ENCODE measurements around the gene TNPO1. TPM values are rescaled to one million over a fixed set of nuclear protein-coding genes. Genes with fewer than 3 reads are reported as not detected.
A peak's percentile ranks its signal among the peaks of the same experiment; 100 is the strongest.
"Not testable (repeated sequence)": the region's sequence is repeated elsewhere in the genome, so short reads cannot be mapped to it uniquely, and the experiment has no call there.

Gene TNPO1
- polyA plus RNA-seq, 4 donors, result 23.7 to 69.3 (median 27.6) TPM

- H3K27me3 ChIP-seq (ENCODE audit: control insufficient read depth in 3 of 3, insufficient read depth in 3 of 3, low read length in 3 of 3); H3K9me3 ChIP-seq (ENCODE audit: control insufficient read depth in 2 of 2, insufficient read depth in 1 of 2, low read depth in 1 of 2, low read length in 1 of 2); H3K27ac ChIP-seq (ENCODE audit: low read depth in 1 of 3, low read length in 2 of 3); H3K36me3 ChIP-seq (ENCODE audit: control insufficient read depth in 3 of 3, insufficient read depth in 2 of 3, low read depth in 1 of 3, low read length in 3 of 3); H3K4me1 ChIP-seq (ENCODE audit: control insufficient read depth in 3 of 3, insufficient read depth in 2 of 3, low read depth in 1 of 3, low read length in 2 of 3); FAIRE-seq; H3K4me3 ChIP-seq (ENCODE audit: low read depth in 1 of 3, low read length in 3 of 3); DNase-seq: not testable (repeated sequence)
- 94 to 95% (median 95%) methylated on average over 18 to 32 of the region's 32 CpGs for WGBS, 3 donors
Measured at GRCh38 chr5:72934953-72935725, 118.7 kb downstream of the TNPO1 start.

DNA sequence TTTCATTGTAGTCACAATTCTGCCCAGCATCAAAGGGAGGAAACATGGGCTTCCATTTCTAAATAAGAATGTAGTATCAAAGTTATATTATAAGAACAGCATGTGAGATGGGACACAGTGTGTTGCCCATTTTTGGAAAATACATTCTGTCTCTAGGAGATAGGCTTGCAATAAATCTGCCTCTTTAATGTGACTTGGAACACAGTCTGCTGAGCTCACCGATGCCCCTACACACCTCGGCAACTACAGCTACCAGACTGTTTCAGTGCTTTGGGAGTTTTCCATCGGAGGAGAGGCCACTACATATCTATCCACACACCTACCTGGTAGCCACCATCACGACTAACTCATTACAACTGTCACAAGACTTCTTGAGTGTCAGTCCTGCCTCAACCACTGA is 120.4 kb downstream of the TNPO1 start:
- Histone ChIP-seq H3K27me3 (ENCODE audit: control insufficient read depth in 3 of 3, insufficient read depth in 3 of 3, low read length in 3 of 3) (no peaks in the 10 kb centered on the region), H3K36me3 (ENCODE audit: control insufficient read depth in 3 of 3, insufficient read depth in 2 of 3, low read depth in 1 of 3, low read length in 3 of 3) (no peaks in the 10 kb centered on the region), H3K9me3 (ENCODE audit: control insufficient read depth in 2 of 2, insufficient read depth in 1 of 2, low read depth in 1 of 2, low read length in 1 of 2) (peaks cover 0 to 7% of the 10 kb centered on the region in 2 donors), H3K27ac (ENCODE audit: low read depth in 1 of 3, low read length in 2 of 3) (no peak overlapping the region), H3K4me3 (ENCODE audit: low read depth in 1 of 3, low read length in 3 of 3) (no peak overlapping the region), H3K4me1 (ENCODE audit: control insufficient read depth in 3 of 3, insufficient read depth in 2 of 3, low read depth in 1 of 3, low read length in 2 of 3) (peaks cover 0 to 9% (median 0%) of the 10 kb centered on the region in 3 donors)
- WGBS, 3 donors, result 84 to 87% (median 86%) methylated on average over 4 of the region's 4 CpGs
- DNase-seq (no peak), FAIRE-seq (no peak)

DNA sequence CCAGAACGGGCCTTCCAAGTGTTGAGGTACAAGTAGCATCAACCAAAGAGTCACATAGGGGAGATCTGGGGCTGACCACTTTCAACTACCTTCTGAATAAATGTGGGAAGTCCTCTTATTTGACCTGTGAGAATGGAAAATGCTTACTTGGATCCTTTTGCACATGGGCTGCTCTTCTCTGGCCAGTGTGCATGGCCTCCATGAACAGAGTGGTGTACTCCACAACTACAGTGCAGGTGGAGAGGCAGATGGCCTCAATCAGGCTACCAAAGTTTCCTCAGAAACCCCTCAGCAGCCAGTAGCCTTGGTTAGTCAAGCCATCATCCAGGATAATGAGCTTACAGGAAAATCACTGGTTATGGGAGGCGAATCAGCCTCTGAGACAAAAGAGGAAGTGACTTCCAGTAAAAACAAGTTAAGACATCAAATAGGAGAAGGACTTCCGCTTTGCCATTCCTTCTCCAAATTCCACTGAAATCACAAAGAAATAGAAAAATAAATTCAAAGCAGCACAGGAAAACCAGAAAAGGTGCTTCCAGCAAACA is 121.1 kb downstream of the TNPO1 start:
- no peak overlapping the region for H3K4me3 ChIP-seq (ENCODE audit: low read depth in 1 of 3, low read length in 3 of 3)

GRCh38 chr5:72938206-72938605 is 121.7 kb downstream of the TNPO1 start:
- H3K4me1 ChIP-seq (ENCODE audit: control insufficient read depth in 3 of 3, insufficient read depth in 2 of 3, low read depth in 1 of 3, low read length in 2 of 3), result peaks cover 0 to 9% (median 0%) of the 10 kb centered on the region in 3 donors
- no peak overlapping the region for H3K27ac ChIP-seq (ENCODE audit: low read depth in 1 of 3, low read length in 2 of 3)
- DNase-seq, result peak in 1 of 2 donors; percentile 33
- no peak for FAIRE-seq
- H3K4me3 ChIP-seq (ENCODE audit: low read depth in 1 of 3, low read length in 3 of 3), result no peak overlapping the region
- no peaks in the 10 kb centered on the region for H3K36me3 ChIP-seq (ENCODE audit: control insufficient read depth in 3 of 3, insufficient read depth in 2 of 3, low read depth in 1 of 3, low read length in 3 of 3)
- 26 to 40% (median 32%) methylated on average over 1 of the region's 1 CpG for WGBS, 3 donors
- no peaks in the 10 kb centered on the region for H3K27me3 ChIP-seq (ENCODE audit: control insufficient read depth in 3 of 3, insufficient read depth in 3 of 3, low read length in 3 of 3)
- peaks cover 0 to 7% of the 10 kb centered on the region in 2 donors for H3K9me3 ChIP-seq (ENCODE audit: control insufficient read depth in 2 of 2, insufficient read depth in 1 of 2, low read depth in 1 of 2, low read length in 1 of 2)

More for the DNA sequence above, 121.1 kb downstream of the TNPO1 start:
- no peaks in the 10 kb centered on the region for H3K36me3 ChIP-seq (ENCODE audit: control insufficient read depth in 3 of 3, insufficient read depth in 2 of 3, low read depth in 1 of 3, low read length in 3 of 3)
- no peaks in the 10 kb centered on the region for H3K27me3 ChIP-seq (ENCODE audit: control insufficient read depth in 3 of 3, insufficient read depth in 3 of 3, low read length in 3 of 3)
- peaks cover 0 to 7% of the 10 kb centered on the region in 2 donors for H3K9me3 ChIP-seq (ENCODE audit: control insufficient read depth in 2 of 2, insufficient read depth in 1 of 2, low read depth in 1 of 2, low read length in 1 of 2)
- FAIRE-seq (no peak), DNase-seq (no peak)
- 83 to 95% (median 86%) methylated on average over 3 of the region's 3 CpGs for WGBS, 3 donors
- H3K4me1 ChIP-seq (ENCODE audit: control insufficient read depth in 3 of 3, insufficient read depth in 2 of 3, low read depth in 1 of 3, low read length in 2 of 3), result peaks cover 0 to 9% (median 0%) of the 10 kb centered on the region in 3 donors
- peak overlapping the region in 1 of 3 donors; percentile 58 for H3K27ac ChIP-seq (ENCODE audit: low read depth in 1 of 3, low read length in 2 of 3)

DNA sequence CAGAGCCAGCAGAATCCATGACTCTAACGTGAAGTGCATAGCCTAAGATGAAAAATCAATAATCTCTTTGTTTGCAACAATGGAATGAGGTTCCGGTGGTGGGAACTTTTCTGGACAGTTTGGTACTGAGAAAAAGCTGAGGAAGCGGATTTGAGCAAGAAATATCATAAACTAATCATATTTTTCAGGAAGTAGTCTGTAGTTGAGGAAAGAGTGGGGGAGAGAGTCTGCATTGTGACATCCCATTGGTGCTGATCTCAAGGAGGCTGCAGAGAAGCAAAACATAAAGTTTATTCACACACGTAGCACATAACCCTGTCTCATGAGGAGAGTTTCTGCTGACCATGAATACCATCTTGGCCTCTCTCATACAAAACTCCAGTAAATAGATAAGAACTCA is 123.6 kb downstream of the TNPO1 start:
- FAIRE-seq, result no peak
- no peak for DNase-seq
- peaks cover 0 to 9% (median 0%) of the 10 kb centered on the region in 3 donors for H3K4me1 ChIP-seq (ENCODE audit: control insufficient read depth in 3 of 3, insufficient read depth in 2 of 3, low read depth in 1 of 3, low read length in 2 of 3)
- no peaks in the 10 kb centered on the region for H3K9me3 ChIP-seq (ENCODE audit: control insufficient read depth in 2 of 2, insufficient read depth in 1 of 2, low read depth in 1 of 2, low read length in 1 of 2)
- H3K4me3 ChIP-seq (ENCODE audit: low read depth in 1 of 3, low read length in 3 of 3), result no peak overlapping the region
- H3K27me3 ChIP-seq (ENCODE audit: control insufficient read depth in 3 of 3, insufficient read depth in 3 of 3, low read length in 3 of 3), result no peaks in the 10 kb centered on the region
- no peaks in the 10 kb centered on the region for H3K36me3 ChIP-seq (ENCODE audit: control insufficient read depth in 3 of 3, insufficient read depth in 2 of 3, low read depth in 1 of 3, low read length in 3 of 3)
- 47 to 54% (median 50%) methylated on average over 4 of the region's 4 CpGs for WGBS, 3 donors
- H3K27ac ChIP-seq (ENCODE audit: low read depth in 1 of 3, low read length in 2 of 3), result no peak overlapping the region

GRCh38 chr5:72943307-72943706 is 126.8 kb downstream of the TNPO1 start:
- no peak for DNase-seq
- Histone ChIP-seq H3K27ac (ENCODE audit: low read depth in 1 of 3, low read length in 2 of 3) (no peak overlapping the region), H3K4me3 (ENCODE audit: low read depth in 1 of 3, low read length in 3 of 3) (no peak overlapping the region), H3K4me1 (ENCODE audit: control insufficient read depth in 3 of 3, insufficient read depth in 2 of 3, low read depth in 1 of 3, low read length in 2 of 3) (no peaks in the 10 kb centered on the region), H3K27me3 (ENCODE audit: control insufficient read depth in 3 of 3, insufficient read depth in 3 of 3, low read length in 3 of 3) (no peaks in the 10 kb centered on the region), H3K9me3 (ENCODE audit: control insufficient read depth in 2 of 2, insufficient read depth in 1 of 2, low read depth in 1 of 2, low read length in 1 of 2) (no peaks in the 10 kb centered on the region), H3K36me3 (ENCODE audit: control insufficient read depth in 3 of 3, insufficient read depth in 2 of 3, low read depth in 1 of 3, low read length in 3 of 3) (no peaks in the 10 kb centered on the region)
- FAIRE-seq, result no peak

- no peaks in the 10 kb centered on the region for H3K36me3 ChIP-seq (ENCODE audit: control insufficient read depth in 3 of 3, insufficient read depth in 2 of 3, low read depth in 1 of 3, low read length in 3 of 3)
- H3K27ac ChIP-seq (ENCODE audit: low read depth in 1 of 3, low read length in 2 of 3), result no peak overlapping the region
- H3K27me3 ChIP-seq (ENCODE audit: control insufficient read depth in 3 of 3, insufficient read depth in 3 of 3, low read length in 3 of 3), result no peaks in the 10 kb centered on the region
- no peaks in the 10 kb centered on the region for H3K9me3 ChIP-seq (ENCODE audit: control insufficient read depth in 2 of 2, insufficient read depth in 1 of 2, low read depth in 1 of 2, low read length in 1 of 2)
- DNase-seq (no peak), FAIRE-seq (no peak)
- no peak overlapping the region for H3K4me3 ChIP-seq (ENCODE audit: low read depth in 1 of 3, low read length in 3 of 3)
- H3K4me1 ChIP-seq (ENCODE audit: control insufficient read depth in 3 of 3, insufficient read depth in 2 of 3, low read depth in 1 of 3, low read length in 2 of 3), result no peaks in the 10 kb centered on the region
Measured at GRCh38 chr5:72947498-72947897, 131.0 kb downstream of the TNPO1 start.

DNA sequence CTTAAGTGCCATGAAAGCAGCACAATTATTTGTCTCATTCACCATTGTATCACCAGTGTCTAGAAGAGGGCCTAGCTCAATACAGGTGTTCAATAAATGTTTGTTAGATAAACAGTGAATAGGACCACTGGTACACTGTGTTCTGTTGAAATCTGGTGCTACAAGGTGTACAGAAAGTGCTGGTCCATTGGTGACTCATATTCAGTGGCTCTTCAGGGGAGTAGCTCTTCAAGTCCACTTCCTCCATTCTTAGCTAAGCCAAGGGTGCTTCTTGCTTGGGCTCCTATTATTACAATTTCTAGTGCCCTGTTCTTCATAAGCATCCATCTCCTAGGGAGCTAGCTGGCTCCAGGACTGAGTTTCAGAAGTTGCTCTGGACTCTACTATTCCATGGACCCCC is 133.0 kb downstream of the TNPO1 start:
- Histone ChIP-seq H3K4me1 (ENCODE audit: control insufficient read depth in 3 of 3, insufficient read depth in 2 of 3, low read depth in 1 of 3, low read length in 2 of 3) (no peaks in the 10 kb centered on the region), H3K4me3 (ENCODE audit: low read depth in 1 of 3, low read length in 3 of 3) (no peak overlapping the region), H3K9me3 (ENCODE audit: control insufficient read depth in 2 of 2, insufficient read depth in 1 of 2, low read depth in 1 of 2, low read length in 1 of 2) (no peaks in the 10 kb centered on the region), H3K27me3 (ENCODE audit: control insufficient read depth in 3 of 3, insufficient read depth in 3 of 3, low read length in 3 of 3) (no peaks in the 10 kb centered on the region), H3K27ac (ENCODE audit: low read depth in 1 of 3, low read length in 2 of 3) (no peak overlapping the region), H3K36me3 (ENCODE audit: control insufficient read depth in 3 of 3, insufficient read depth in 2 of 3, low read depth in 1 of 3, low read length in 3 of 3) (no peaks in the 10 kb centered on the region)
- DNase-seq, result no peak
- FAIRE-seq, result no peak

Measured in small intestine (tissue), 7 donors.